ENCODE measurements around the gene PAIP1.
"Not testable (repeated sequence)": the region's sequence is repeated elsewhere in the genome, so short reads cannot be mapped to it uniquely, and the experiment has no call there.

The PAIP1 gene

DNA sequence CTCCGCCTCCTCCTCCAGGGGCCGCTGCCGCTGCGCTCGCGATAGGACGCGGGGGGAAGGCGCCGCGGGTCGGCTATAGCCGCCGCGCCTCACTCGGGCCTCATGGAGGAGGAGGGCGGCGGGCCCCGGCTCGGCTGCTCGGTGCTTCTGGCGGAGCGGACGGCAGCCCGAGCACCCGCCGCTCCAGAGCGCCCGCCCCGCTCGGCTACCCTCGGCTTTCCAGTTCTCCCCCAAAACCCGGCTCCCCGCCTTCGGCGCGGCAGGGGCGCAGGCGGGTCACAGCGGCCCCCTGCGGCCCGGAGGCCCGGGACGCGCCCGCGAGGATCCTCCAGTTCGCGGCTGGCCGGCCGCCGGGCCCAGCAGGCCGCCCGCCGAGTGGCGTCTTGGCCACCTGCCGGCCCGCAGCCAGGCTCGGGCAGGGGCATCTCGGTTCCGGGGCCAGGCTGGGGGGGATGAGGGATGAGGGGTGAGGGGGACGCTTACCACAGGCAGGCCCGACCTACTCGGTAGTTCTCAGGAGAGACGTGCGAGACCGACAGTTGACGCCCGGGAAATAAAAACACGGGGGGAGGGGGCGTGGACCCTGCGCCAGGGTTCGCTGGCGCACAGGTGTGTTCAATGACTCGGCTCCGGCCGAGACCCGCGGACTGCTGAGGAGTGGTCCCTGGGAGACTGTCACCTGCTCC, at the start of gene PAIP1:
Gene PAIP1 (minus strand): TSS at position 221 of the 686 bp plus-strand sequence. CDS start 231 bp downstream, outside the sequence.
- DNase-seq (ENCODE audit: low spot score), result peak; percentile 93

GRCh38 chr5:43606351-43606750, 49.5 kb upstream of the PAIP1 start:
- no peak for DNase-seq (ENCODE audit: low spot score)

- no peak for DNase-seq (ENCODE audit: low spot score)
Measured at GRCh38 chr5:43604699-43605098, 47.8 kb upstream of the PAIP1 start.

DNA sequence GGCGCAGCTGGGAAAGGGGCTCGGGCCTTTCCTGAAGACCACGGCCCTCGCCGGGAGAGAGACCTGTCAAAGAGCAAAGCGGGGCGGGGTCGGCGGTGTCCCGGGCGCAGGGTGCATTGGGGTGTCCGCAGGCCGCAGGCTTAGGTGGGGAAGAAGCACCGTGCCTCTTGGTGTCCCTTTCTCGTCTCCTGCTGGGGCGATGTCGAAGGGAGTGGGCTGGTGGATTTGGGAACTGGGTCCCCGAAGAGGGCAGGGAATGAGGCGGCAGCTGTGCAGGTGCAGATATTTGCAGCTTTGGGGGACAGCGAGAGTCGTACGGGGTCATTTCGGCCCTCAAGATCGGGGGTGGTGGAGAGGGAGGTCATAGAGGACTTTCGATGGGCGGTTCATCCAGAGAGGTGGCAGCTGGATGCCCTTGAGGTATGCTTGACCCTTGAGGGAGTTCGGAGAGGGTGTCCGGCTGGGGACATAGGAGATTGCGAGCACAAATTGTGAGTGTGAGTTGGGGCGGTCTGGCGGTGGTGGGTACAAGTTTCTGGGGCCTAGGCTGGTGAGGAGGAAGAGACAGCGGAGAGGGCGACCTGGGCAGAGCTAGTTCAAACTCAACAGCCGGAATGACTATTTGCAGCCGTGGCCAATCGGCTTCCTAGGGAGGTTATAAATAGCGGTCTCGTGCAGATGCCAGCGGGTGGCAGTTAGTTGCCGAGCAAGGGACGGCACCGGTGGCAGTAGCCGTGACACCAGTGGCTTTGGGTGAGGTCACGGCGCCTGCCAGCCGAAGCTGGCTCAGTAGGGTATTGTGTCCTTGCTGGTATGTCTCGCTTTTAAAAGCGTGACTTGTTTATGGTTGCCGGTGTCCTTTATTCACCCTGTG, 46.7 kb upstream of the PAIP1 start:
- peak; percentile 82 for DNase-seq (ENCODE audit: low spot score)

GRCh38 chr5:43602461-43603343, 45.8 kb upstream of the PAIP1 start, which contains the start of gene NNT:
Gene NNT (plus strand): TSS chr5:43603180. CDS start chr5:43609196, 6,016 bp downstream.
- DNase-seq (ENCODE audit: low spot score), result peak; percentile 74

DNA sequence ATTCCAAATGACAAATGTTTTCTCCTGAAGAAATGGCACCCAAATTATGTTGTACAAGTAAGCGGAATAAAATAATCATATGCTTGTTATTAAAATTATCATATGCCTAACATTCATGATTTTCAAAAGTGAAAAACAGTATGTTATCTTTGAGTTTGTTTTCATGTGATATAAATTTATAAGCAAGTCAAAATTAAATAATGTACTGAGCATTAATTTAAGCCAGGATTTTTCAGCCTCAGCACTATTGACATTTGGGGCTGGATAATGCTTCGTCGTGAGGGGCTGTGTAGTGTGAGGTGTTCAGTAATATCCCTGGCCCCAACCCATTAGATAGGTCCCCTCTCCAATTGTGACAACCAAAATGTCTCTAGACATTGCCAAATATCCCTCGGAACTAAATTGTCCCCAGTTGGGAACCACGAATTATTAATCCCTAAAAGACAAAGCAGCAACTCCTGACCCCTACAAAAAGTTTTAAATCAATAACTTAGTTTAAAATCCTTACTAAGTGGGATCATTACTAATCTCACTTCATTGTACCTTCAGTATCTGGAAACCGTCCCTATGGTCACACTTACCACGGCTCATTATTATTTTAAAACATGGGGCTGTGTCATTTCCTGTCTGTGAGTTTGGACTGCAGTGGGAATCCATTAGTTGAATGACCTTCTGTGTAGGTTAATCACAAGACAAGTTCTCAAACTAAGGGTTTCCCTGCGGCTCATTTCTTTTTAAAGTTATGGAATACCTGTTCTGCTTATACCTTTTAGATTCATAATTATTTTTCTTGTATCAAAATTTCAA, 44.8 kb upstream of the PAIP1 start:
- DNase-seq (ENCODE audit: low spot score), result peak; percentile 49

DNA sequence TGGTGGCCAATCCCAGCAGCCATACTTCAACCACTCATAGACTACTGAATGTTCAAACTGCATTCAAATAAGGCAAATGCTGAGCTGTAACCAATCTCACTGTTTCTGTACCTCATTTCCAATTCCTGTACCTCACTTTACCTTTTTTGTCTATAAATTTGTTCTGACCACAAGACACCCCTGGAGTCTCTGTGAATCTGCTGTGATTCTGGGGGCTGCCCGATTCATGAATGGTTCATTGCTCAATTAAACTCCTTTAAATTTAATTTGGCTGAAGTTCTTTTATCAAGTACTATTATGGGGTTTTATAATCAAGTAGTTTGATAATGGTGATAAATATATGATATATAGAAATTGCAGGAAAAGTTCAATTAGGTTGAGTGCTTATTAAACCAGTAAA, 42.0 kb upstream of the PAIP1 start:
- not testable (repeated sequence) for DNase-seq (ENCODE audit: low spot score)

DNA sequence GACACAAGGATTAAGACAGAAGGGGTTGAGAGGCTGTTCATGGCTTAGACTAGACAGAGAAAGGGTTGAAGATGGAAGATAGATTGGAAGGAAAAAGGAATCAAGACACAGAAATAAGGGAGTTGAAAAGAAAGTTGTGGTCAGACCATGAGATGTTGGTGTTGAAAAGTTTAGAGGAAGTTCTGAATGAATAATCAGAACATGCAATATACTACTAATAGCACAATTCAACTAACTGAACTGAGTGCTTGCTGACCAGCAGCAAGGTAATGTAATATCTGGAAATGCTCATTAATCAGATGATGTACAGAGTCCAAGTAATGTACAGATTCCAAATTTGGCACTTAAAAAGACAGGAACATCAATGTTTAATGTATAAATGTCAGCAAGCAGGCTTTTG, 35.5 kb upstream of the PAIP1 start:
- no peak for DNase-seq (ENCODE audit: low spot score)

- DNase-seq (ENCODE audit: low spot score), result no peak
Measured at GRCh38 chr5:43590700-43591099, 33.8 kb upstream of the PAIP1 start.

- no peak for DNase-seq (ENCODE audit: low spot score)
Measured at GRCh38 chr5:43589310-43589709, 32.4 kb upstream of the PAIP1 start.

DNA sequence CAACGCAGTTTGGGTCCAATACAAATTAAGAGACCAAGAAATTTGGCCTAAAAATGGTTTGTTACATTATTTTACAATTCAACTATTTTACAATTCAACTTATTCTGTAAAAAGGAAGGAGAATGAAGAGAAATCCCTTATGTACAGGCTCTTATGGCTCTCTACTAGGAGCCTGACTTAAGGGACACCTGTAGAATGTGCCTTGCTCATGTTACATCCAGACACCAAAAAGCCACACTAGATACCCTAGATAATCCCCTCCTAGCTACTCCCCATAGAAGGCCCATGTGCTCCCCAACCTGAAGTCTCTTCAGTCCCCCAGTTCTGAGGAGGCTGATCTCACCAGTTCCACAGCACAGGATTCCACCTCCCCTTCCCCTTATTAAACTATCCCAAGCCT, 32.0 kb upstream of the PAIP1 start:
- no peak for DNase-seq (ENCODE audit: low spot score)

GRCh38 chr5:43584166-43584699, 27.4 kb upstream of the PAIP1 start:
- no peak for DNase-seq (ENCODE audit: low spot score)

DNA sequence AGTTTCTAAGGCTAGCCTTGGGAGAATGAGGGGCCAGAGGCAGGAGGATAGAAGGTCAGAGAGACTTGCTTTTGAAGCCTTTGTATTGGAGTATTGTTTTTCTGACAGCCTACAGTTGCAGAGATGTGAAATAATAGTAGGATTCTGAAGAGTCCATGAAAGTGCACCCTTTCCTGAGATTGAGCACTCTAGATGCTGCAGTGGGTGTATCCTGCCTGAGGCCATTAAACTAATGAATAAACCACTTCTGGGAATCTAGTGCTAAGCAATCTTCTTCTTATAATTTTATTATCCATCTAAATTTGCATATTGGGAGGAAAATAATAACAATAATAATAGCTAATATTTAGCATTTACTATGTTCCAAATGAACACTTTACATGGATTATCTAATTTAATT, 26.8 kb upstream of the PAIP1 start:
- no peak for DNase-seq (ENCODE audit: low spot score)

GRCh38 chr5:43582082-43583005, 25.5 kb upstream of the PAIP1 start:
- no peak for DNase-seq (ENCODE audit: low spot score)

DNA sequence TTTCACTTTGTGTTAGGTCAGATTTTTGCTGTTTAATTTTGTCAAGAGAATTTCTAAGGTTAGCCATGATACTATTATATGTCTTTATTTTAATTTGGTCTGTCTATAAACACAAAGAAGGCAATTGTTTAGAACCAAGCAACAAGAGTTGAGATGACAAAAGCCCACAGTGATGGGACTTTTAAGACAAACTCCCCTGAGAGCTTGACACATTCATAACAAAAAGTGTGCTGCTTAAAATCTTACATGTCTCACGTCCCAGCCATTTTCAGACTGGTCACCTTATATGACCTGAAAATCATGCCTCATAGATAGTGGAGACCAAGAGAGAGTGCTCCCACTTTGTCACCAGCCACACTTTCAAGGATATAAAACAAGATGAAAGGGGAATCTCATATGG, 24.5 kb upstream of the PAIP1 start:
- DNase-seq (ENCODE audit: low spot score), result no peak

DNA sequence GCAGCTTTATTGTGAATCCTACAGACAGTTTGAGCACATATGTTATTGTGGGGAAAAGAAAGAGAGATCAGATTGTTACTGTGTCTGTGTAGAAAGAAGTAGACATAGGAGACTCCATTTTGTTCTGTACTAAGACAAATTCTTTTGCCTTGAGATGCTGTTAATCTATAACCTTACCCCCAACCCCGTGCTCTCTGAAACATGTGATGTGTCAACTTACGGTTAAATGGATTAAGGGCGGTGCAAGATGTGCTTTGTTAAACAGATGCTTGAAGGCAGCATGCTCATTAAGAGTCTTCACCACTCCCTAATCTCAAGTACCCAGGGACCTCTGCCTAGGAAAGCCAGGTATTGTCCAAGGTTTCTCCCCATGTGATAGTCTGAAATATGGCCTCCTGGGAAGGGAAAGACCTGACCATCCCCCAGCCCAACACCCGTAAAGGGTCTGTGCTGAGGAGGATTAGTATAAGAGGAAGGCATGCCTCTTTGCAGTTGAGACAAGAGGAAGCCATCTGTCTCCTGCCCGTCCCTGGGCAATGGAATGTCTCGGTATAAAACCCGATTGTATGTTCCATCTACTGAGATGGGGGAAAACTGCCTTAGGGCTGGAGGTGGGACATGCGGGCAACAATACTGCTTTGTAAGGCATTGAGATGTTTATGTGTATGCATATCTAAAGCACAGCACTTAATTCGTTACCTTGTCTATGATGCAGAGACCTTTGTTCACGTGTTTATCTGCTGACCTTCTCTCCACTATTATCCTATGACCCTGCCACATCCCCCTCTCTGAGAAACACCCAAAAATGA, 23.7 kb upstream of the PAIP1 start:
- DNase-seq (ENCODE audit: low spot score), result not testable (repeated sequence)

DNA sequence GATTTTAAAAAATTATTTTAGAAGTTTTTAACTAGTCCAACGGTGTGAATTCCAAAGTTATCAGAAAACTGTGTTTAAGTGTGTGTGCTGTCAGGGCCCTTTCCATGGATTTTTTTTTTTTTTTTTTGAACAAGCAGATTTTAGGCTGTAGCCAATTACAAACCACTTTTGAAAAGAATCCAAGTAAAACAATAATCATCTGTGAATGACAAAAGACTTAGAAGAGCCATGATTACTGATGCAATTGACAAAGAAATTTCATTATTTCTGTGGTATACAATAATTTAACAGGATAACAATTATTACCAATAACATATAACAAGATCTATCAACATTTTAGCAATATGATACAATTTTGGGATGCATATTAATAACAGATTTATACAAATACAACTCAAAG, 16.2 kb upstream of the PAIP1 start:
- no peak for DNase-seq (ENCODE audit: low spot score)

- no peak for DNase-seq (ENCODE audit: low spot score)
Measured at GRCh38 chr5:43572357-43572756, 15.5 kb upstream of the PAIP1 start.

GRCh38 chr5:43571237-43571636, 14.4 kb upstream of the PAIP1 start:
- no peak for DNase-seq (ENCODE audit: low spot score)
